Urinary bladder (tissue), 4 donors: ENCODE measurements around the gene ASS1. TPM values are rescaled to one million over a fixed set of nuclear protein-coding genes. Genes with fewer than 3 reads are reported as not detected.
A peak's percentile ranks its signal among the peaks of the same experiment; 100 is the strongest.
"Not testable (repeated sequence)": the region's sequence is repeated elsewhere in the genome, so short reads cannot be mapped to it uniquely, and the experiment has no call there.

Source experiments
- DNase-seq: peaks from one replicate; pipeline ENCODE4 v3.0.0-alpha.2; 2015; ENCODE audit errors: extremely low spot score
- H3K27ac ChIP-seq: one replicate; pipeline ENCODE4 v1.5.1; 2013; ENCODE audit warnings: low read depth, mild to moderate bottlenecking, moderate library complexity
- H3K36me3 ChIP-seq: one replicate; pipeline ENCODE4 v1.6.1; 2013; ENCODE audit warnings: mild to moderate bottlenecking, moderate library complexity; ENCODE audit not compliant: insufficient read depth
- H3K4me1 ChIP-seq: one replicate; pipeline ENCODE4 v1.6.1; 2013; ENCODE audit warnings: mild to moderate bottlenecking, moderate library complexity; ENCODE audit not compliant: insufficient read depth
- H3K4me3 ChIP-seq: one replicate; pipeline ENCODE4 v1.5.1; 2013; ENCODE audit warnings: low read depth, low read length
- WGBS: extraction: QIAGEN DNeasy Blood & Tissue Kit; methylation state at CpG from one replicate; pipeline ENCODE4 v1.1.7; 2013; 5-methylcytosine and 5-hydroxymethylcytosine counted together
- polyA plus RNA-seq: library from polyadenylated mRNA; stranded (reverse); fragments of 200-250 nt; gene quantifications from one replicate; pipeline ENCODE4 v1.2.3, GENCODE V29; 2013
- total RNA-seq: library from RNA; depleted of rRNA; stranded (reverse); fragments of >200 nt; gene quantifications from one replicate; pipeline ENCODE4 v1.2.3, GENCODE V29; 2014
- donor health status: healthy with polysubstance abuse.
- donor health status: healthy.

The ASS1 gene
- 59.5 TPM for total RNA-seq
- polyA plus RNA-seq = 115 TPM

DNA sequence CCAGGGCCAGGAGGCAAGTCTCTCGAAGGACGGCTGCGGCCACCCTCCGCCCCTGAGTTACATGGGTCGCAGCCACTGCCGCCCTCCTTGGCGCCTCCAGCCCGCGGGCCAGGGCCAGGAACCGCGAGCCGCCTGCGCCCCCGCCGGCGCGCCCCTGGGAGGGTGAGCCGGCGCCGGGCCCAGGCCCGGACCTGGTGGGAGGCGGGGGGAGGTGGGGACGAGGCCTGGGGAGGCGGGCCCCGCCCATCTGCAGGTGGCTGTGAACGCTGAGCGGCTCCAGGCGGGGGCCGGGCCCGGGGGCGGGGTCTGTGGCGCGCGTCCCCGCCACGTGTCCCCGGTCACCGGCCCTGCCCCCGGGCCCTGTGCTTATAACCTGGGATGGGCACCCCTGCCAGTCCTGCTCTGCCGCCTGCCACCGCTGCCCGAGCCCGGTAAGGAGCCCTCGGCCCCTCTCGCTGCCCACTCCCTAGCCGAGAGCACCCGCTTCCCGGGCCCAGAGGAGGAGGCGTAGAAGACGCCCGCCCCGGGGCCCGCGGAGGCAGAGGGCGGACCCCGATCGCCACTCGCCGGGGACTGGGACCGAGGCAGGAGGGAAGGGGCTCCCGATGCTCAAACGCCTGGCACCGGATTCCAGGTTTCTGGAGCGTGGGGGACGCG is at the start of gene ASS1:
ASS1 (plus strand) TSS at position 397 of the 657 bp plus-strand sequence. CDS start 7,268 bp downstream, outside the sequence.
- no peak for DNase-seq
- peak within 1 kb of the TSS; percentile 49 for H3K4me3 ChIP-seq
- no peaks in the 10 kb centered on the region for H3K36me3 ChIP-seq
- under 1% methylated on average over 66 of the region's 66 CpGs for WGBS
- no peaks in the 10 kb centered on the region for H3K4me1 ChIP-seq
- peak within 1 kb of the TSS; percentile 49 for H3K27ac ChIP-seq

DNA sequence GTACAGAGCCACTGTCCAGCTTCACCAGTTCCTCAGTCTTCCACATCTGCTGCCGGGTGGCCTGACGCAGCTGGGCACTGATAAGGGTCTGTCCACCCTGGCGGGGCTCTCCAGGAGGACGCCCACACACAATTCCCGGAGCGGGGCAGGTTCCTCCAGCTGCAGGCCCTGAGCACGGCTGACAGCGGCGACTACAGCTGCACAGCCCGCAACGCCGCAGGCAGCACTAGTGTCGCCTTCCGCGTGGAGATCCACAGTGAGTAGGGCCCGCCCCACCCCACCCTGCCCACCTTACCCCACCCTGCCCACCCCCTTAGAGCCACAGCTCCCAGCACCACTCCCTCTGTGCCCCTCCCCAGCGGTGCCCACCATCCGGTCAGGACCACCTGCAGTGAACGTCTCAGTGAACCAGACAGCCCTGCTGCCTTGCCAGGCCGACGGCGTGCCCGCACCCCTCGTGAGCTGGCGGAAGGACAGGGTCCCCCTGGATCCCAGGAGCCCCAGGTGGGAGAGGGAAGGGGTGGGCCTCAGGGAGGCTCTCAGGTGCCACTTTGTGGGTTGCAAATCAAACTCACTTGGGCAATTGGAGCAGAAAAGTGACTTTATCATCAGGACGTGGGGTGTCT is 48.8 kb upstream of the ASS1 start:
- no peak for DNase-seq
- no peaks in the 10 kb centered on the region for H3K36me3 ChIP-seq

GRCh38 chr9:130396581-130396980 is 48.2 kb upstream of the ASS1 start:
- Histone ChIP-seq H3K4me3 (no peak overlapping the region), H3K27ac (no peak overlapping the region), H3K4me1 (no peaks in the 10 kb centered on the region), H3K36me3 (no peaks in the 10 kb centered on the region)
- DNase-seq = no peak
- 93% methylated on average over 4 of the region's 4 CpGs for WGBS

More for the DNA sequence above, 48.8 kb upstream of the ASS1 start:
- Histone ChIP-seq H3K4me1 (no peaks in the 10 kb centered on the region), H3K4me3 (no peak overlapping the region), H3K27ac (no peak overlapping the region)
- WGBS = 93% methylated on average over 26 of the region's 26 CpGs

DNA sequence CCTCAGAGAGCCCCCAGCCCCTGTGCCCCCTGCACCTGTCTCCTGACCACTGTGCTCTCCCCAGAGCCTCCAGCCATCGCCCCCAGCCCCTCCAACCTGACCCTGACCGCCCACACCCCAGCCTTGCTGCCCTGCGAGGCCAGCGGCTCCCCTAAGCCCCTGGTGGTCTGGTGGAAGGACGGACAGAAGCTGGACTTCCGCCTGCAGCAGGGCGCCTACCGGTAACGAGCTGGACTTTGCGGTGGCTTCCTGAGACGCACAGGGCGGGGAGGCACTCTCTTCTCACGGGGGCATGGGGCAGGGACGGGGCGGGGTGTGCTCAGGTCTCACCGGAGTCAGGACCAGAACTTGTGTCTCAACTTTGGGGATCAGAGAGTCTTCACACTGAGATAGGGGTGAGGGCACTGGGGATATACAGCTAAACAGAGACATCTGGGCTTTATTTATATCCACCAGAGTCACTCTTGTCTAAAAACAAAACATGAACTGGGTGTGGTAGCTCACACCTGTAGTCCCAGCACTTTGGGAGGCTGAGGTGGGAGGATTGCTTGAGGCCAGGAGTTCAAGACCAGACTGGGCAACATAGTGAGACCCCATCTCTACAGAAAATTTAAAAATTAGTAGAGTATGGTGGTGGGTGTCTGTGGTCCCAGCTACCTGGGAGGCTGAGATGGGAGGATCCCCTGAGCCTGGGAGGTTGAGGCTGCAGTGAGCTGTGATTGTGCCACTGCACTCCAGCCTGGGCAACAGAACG is 46.1 kb upstream of the ASS1 start:
- no peaks in the 10 kb centered on the region for H3K36me3 ChIP-seq
- WGBS = 83% methylated on average over 17 of the region's 17 CpGs
- DNase-seq = no peak
- H3K27ac ChIP-seq = no peak overlapping the region
- no peak overlapping the region for H3K4me3 ChIP-seq
- no peaks in the 10 kb centered on the region for H3K4me1 ChIP-seq

GRCh38 chr9:130399768-130400167 is 45.0 kb upstream of the ASS1 start:
- Histone ChIP-seq H3K4me3 (no peak overlapping the region), H3K27ac (no peak overlapping the region), H3K36me3 (no peaks in the 10 kb centered on the region), H3K4me1 (no peaks in the 10 kb centered on the region)
- no peak for DNase-seq
- 60% methylated on average over 8 of the region's 8 CpGs for WGBS

- no peak overlapping the region for H3K4me3 ChIP-seq
- 95% methylated on average over 8 of the region's 8 CpGs for WGBS
These were observed 43.9 kb upstream of the ASS1 start for GRCh38 chr9:130400870-130401269.

GRCh38 chr9:130401742-130402141 is 43.0 kb upstream of the ASS1 start:
- not testable (repeated sequence) for DNase-seq, H3K4me3 ChIP-seq, H3K4me1 ChIP-seq, H3K27ac ChIP-seq, H3K36me3 ChIP-seq
- WGBS = 96% methylated on average over 3 of the region's 3 CpGs

More at GRCh38 chr9:130400870-130401269, 43.9 kb upstream of the ASS1 start:
- Histone ChIP-seq H3K36me3 (no peaks in the 10 kb centered on the region), H3K4me1 (no peaks in the 10 kb centered on the region), H3K27ac (no peak overlapping the region)
- DNase-seq = no peak

- Histone ChIP-seq H3K36me3 (no peaks in the 10 kb centered on the region), H3K4me1 (no peaks in the 10 kb centered on the region)
- DNase-seq = no peak
These were observed 42.5 kb upstream of the ASS1 start for GRCh38 chr9:130402243-130402642.

GRCh38 chr9:130402645-130403440 is 41.9 kb upstream of the ASS1 start:
- H3K27ac ChIP-seq = no peak overlapping the region
- DNase-seq = no peak
- H3K4me1 ChIP-seq = no peaks in the 10 kb centered on the region
- H3K36me3 ChIP-seq = no peaks in the 10 kb centered on the region
- WGBS = 85% methylated on average over 28 of the region's 28 CpGs
- H3K4me3 ChIP-seq = no peak overlapping the region

More at GRCh38 chr9:130402243-130402642, 42.5 kb upstream of the ASS1 start:
- WGBS = 96% methylated on average over 3 of the region's 3 CpGs
- Histone ChIP-seq H3K27ac (no peak overlapping the region), H3K4me3 (no peak overlapping the region)

DNA sequence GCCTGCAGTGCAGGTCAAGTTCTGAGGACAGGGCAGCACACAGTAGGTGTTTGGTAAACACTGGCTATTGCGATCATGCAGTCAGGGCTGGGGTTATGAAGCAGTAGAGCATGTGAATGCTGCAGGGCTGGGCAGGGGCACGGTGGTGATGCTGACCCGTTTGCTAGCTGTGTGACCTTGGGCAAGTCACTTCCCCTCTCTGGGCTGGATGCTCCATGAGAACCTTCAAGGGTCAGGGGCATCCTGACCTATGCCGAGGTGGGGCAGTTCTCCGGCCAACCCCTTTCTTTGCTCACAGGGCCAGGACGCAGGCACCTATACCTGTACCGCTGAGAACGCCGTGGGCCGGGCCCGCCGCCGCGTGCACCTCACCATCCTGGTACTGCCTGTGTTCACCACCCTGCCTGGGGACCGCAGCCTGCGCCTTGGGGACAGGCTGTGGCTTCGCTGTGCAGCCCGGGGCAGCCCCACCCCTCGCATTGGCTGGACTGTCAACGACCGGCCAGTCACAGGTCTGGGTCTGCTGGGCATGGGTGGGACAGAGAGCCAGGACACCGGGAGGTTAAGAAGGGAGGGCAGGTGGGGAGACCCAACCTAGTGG is 39.0 kb upstream of the ASS1 start:
- Histone ChIP-seq H3K4me3 (no peak overlapping the region), H3K4me1 (no peaks in the 10 kb centered on the region), H3K36me3 (no peaks in the 10 kb centered on the region), H3K27ac (no peak overlapping the region)
- DNase-seq = no peak
- WGBS = 96% methylated on average over 22 of the region's 22 CpGs

DNA sequence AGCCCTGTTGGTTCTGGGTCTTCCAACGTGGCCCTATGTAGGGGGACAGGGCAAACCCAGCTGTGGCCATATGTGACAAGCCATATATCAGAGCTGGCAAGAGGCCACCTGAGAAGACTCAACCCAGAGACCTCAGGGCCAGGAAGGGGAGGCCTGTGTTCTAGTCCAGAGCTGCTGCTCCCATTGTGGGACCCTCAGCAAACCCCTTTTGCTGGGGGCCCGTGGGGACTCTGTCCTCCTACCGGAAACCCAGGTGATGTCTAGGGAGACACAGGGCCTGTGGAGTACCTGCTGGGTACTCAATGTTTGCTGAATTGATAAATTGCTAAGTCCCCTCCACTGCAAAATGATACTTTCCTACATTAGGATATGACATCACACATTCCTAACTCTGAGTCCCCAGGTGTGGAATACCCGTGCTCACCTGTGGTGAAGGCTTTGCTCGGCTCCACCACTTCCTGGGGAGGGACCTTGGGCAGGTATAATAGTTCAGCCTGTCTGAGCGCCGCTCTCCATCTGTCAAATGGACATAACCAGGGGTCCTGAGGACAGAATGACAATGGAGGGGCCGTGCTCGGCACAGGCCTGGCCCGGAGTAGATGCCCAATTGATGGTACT is 38.4 kb upstream of the ASS1 start:
- Histone ChIP-seq H3K27ac (no peak overlapping the region), H3K36me3 (no peaks in the 10 kb centered on the region), H3K4me1 (no peaks in the 10 kb centered on the region), H3K4me3 (no peak overlapping the region)
- 88% methylated on average over 10 of the region's 10 CpGs for WGBS
- no peak for DNase-seq

DNA sequence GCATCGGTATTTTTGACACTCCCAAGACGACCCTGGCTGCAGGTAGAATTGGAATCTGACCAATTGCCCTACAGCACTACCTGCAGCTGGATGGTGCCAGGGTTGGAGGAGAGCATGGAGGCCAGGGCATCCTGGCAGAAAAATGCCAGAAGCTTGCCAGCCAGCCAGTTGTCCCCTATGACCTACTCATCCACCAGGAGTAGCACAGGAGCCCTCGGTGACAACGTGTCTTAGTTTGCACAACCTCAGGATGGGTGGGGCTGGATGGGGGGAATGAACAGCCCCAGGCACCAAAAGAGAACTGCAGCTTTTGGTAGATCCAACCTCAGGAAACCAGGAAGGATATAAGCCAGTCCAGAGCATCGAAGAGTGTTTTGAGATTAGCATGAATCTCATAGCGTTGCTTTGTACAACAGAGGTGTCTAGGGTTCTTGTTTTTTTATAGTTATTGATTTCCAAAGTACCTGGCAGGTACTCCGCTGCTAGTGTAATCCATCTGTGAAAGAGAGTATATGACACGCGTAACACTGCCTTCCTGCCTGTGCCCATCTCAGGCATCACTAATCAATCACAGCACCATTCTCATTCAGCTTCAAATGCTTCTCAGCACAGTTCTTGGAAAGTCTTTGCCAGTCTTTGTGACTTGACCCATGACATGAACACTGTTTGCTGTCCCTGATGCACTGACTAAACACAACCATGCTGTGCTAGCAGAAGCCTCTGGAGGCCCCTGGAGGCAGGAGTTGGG is 36.7 kb upstream of the ASS1 start:
- WGBS = 84% methylated on average over 9 of the region's 9 CpGs
- DNase-seq = no peak
- no peaks in the 10 kb centered on the region for H3K36me3 ChIP-seq

More for the DNA sequence above, 36.7 kb upstream of the ASS1 start:
- H3K27ac ChIP-seq = no peak overlapping the region
- no peak overlapping the region for H3K4me3 ChIP-seq
- no peaks in the 10 kb centered on the region for H3K4me1 ChIP-seq
